IMR-90 (cell line): ENCODE results near the gene CMSS1. TPM values are rescaled to one million over a fixed set of nuclear protein-coding genes. Genes with fewer than 3 reads are reported as not detected.

Experiments
- ATAC-seq: fragments of 200-7000 bp; cut with Tn5 transposase; 2 replicates; pipeline ENCODE4 v1.9.1; 2020; ENCODE audit warnings: low read depth, mild to moderate bottlenecking, moderate library complexity
- BruUV-seq: library from RNA; stranded (reverse); fragments of 400-500 nt; replicated peaks from 2 replicates; lab custom pipeline; 2021; lab: Mats Ljungman, UMichigan
- CTCF ChIA-PET: fragments of 300-600 bp; formaldehyde crosslinking; extraction: SDS; loops from one replicate; lab custom pipeline; 2021; ENCODE audit warnings: antibody characterized with exemption; lab: Yijun Ruan, JAX
- POLR2A ChIA-PET: fragments of 300-600 bp; sonication (Branson Sonifier 250); formaldehyde crosslinking; loops from one replicate; lab custom pipeline; 2022; ENCODE audit warnings: antibody characterized with exemption; ENCODE audit not compliant: unreplicated experiment; lab: Charles Lee
- DNase-seq: peaks from one replicate; pipeline ENCODE4 v3.0.0; 2013
- H2AFZ ChIP-seq: replicated peaks from 2 replicates; pipeline ENCODE3; 2013; ENCODE audit warnings: low read length, mild to moderate bottlenecking; ENCODE audit not compliant: poor library complexity
- H2AK5ac ChIP-seq: 2 replicates; pipeline ENCODE4 v1.6.1; 2013; ENCODE audit warnings: low read depth, low read length, inconsistent platforms
- H2AK9ac ChIP-seq: replicated peaks from 2 replicates; pipeline ENCODE3; 2013; ENCODE audit warnings: mild to moderate bottlenecking, low read depth, low read length, moderate library complexity; ENCODE audit not compliant: poor library complexity
- H2BK120ac ChIP-seq: 2 replicates; pipeline ENCODE4 v1.6.1; 2013; ENCODE audit warnings: low read depth, low read length, inconsistent platforms
- H2BK15ac ChIP-seq: 3 replicates; pipeline ENCODE4 v1.6.1; 2013; ENCODE audit warnings: low read depth, low read length, inconsistent platforms
- H2BK20ac ChIP-seq: 2 replicates; pipeline ENCODE4 v1.6.1; 2013; ENCODE audit warnings: low read depth, mild to moderate bottlenecking, inconsistent platforms, low read length, moderate library complexity
- H2BK5ac ChIP-seq: 2 replicates; pipeline ENCODE4 v1.6.1; 2013; ENCODE audit warnings: mild to moderate bottlenecking, low read depth, low read length, inconsistent platforms; ENCODE audit not compliant: poor library complexity, severe bottlenecking
- H3K14ac ChIP-seq: replicated peaks from 2 replicates; pipeline ENCODE4 v1.6.1; 2013; ENCODE audit warnings: low read depth, low read length, inconsistent platforms
- H3K18ac ChIP-seq: 2 replicates; pipeline ENCODE4 v1.6.1; 2013; ENCODE audit warnings: low read depth, low read length, control low read depth
- H3K23ac ChIP-seq: 2 replicates; pipeline ENCODE4 v1.6.1; 2013; ENCODE audit warnings: low read depth, low read length, inconsistent platforms
- H3K27ac ChIP-seq: 2 replicates; pipeline ENCODE4 v1.5.1; 2013; ENCODE audit warnings: mild to moderate bottlenecking, control low read depth, low read length; ENCODE audit not compliant: insufficient read depth
- H3K27me3 ChIP-seq: 2 replicates; pipeline ENCODE4 v1.6.1; 2013; ENCODE audit warnings: low read length; ENCODE audit not compliant: control insufficient read depth, insufficient read depth
- H3K36me3 ChIP-seq: 2 replicates; pipeline ENCODE4 v1.6.1; 2013; ENCODE audit warnings: low read length, mixed read lengths; ENCODE audit not compliant: control insufficient read depth, insufficient read depth
- H3K4ac ChIP-seq: 2 replicates; pipeline ENCODE4 v1.6.1; 2013; ENCODE audit warnings: low read depth, low read length, inconsistent platforms
- H3K4me1 ChIP-seq: 2 replicates; pipeline ENCODE4 v1.6.1; 2013; ENCODE audit warnings: low read length, mixed read lengths; ENCODE audit not compliant: control insufficient read depth, insufficient read depth
- H3K4me2 ChIP-seq: 2 replicates; pipeline ENCODE4 v1.6.1; 2013; ENCODE audit warnings: low read depth, mild to moderate bottlenecking, control low read depth, low read length, moderate library complexity
- H3K4me3 ChIP-seq: 2 replicates; pipeline ENCODE4 v1.5.1; 2013; ENCODE audit warnings: low read depth, mild to moderate bottlenecking, control low read depth, low read length, moderate library complexity; ENCODE audit not compliant: insufficient read depth
- H3K56ac ChIP-seq: 2 replicates; pipeline ENCODE4 v1.6.1; 2013; ENCODE audit warnings: low read length, inconsistent platforms; ENCODE audit not compliant: insufficient read depth; ENCODE audit errors: extremely low read depth
- H3K79me1 ChIP-seq, 2 experiments: 2 replicates each; pipeline ENCODE4 v1.6.1; 2013; ENCODE audit warnings: low read length in 2 of 2, inconsistent platforms in 1 of 2, low read depth in 1 of 2
- H3K9ac ChIP-seq: 2 replicates; pipeline ENCODE4 v1.6.1; 2013; ENCODE audit warnings: low read depth, low read length, control low read depth
- H3K9me1 ChIP-seq: 2 replicates; pipeline ENCODE4 v1.6.1; 2013; ENCODE audit warnings: low read length, inconsistent platforms; ENCODE audit not compliant: insufficient read depth
- H3K9me3 ChIP-seq: 2 replicates; pipeline ENCODE4 v1.6.1; 2013; ENCODE audit warnings: low read length; ENCODE audit not compliant: control insufficient read depth, insufficient read depth
- H4K20me1 ChIP-seq: 2 replicates; pipeline ENCODE4 v1.6.1; 2013; ENCODE audit warnings: low read length, inconsistent platforms; ENCODE audit not compliant: insufficient read depth
- H4K5ac ChIP-seq: 2 replicates; pipeline ENCODE4 v1.6.1; 2013; ENCODE audit warnings: mild to moderate bottlenecking, low read depth, low read length, control low read depth
- H4K8ac ChIP-seq, 2 experiments: 2 replicates each; pipeline ENCODE4 v1.6.1; 2013; ENCODE audit warnings: low read depth in 2 of 2, low read length in 2 of 2, control low read depth in 1 of 2, inconsistent platforms in 1 of 2
- H4K91ac ChIP-seq: 2 replicates; pipeline ENCODE4 v1.6.1; 2013; ENCODE audit warnings: low read depth, low read length, inconsistent platforms; ENCODE audit not compliant: insufficient read depth
- BHLHE40 ChIP-seq: fragments of 150-350 bp; IDR thresholded peaks from 2 replicates; pipeline ENCODE4 v1.6.1; 2016; ENCODE audit warnings: mild to moderate bottlenecking, low read depth, low read length
- CEBPB ChIP-seq: IDR thresholded peaks from 2 replicates; pipeline ENCODE4 v1.6.1; 2012; ENCODE audit warnings: low read depth, low read length, improper control_type of control experiment
- CHD1 ChIP-seq: IDR thresholded peaks from 2 replicates; pipeline ENCODE4 v1.6.1; 2012; ENCODE audit warnings: low read depth, low read length, improper control_type of control experiment
- CTCF ChIP-seq: conservative IDR thresholded peaks from 2 replicates; pipeline ENCODE4 v1.5.1; 2012; ENCODE audit warnings: mild to moderate bottlenecking, low read depth, low read length, improper control_type of control experiment
- ELK1 ChIP-seq: fragments of 150-350 bp; IDR thresholded peaks from 2 replicates; pipeline ENCODE4 v1.6.1; 2016; ENCODE audit warnings: low read depth, mild to moderate bottlenecking, low read length, moderate library complexity, borderline replicate concordance
- FOS ChIP-seq: fragments of 150-350 bp; IDR thresholded peaks from 2 replicates; pipeline ENCODE4 v1.6.1; 2016; ENCODE audit warnings: low read depth, low read length
- MAFK ChIP-seq: IDR thresholded peaks from 2 replicates; pipeline ENCODE4 v1.6.1; 2012; ENCODE audit warnings: low read depth, low read length, improper control_type of control experiment
- MAZ ChIP-seq: IDR thresholded peaks from 2 replicates; pipeline ENCODE4 v1.6.1; 2012; ENCODE audit warnings: low read depth, mild to moderate bottlenecking, low read length, improper control_type of control experiment, moderate library complexity, borderline replicate concordance
- MXI1 ChIP-seq: IDR thresholded peaks from 2 replicates; pipeline ENCODE4 v1.6.1; 2012; ENCODE audit warnings: low read depth, mild to moderate bottlenecking, low read length, moderate library complexity, borderline replicate concordance
- NFE2L2 ChIP-seq: fragments of 150-350 bp; IDR thresholded peaks from 2 replicates; pipeline ENCODE4 v1.6.1; 2016; ENCODE audit warnings: low read depth, mild to moderate bottlenecking, low read length
- POLR2A ChIP-seq: IDR thresholded peaks from 2 replicates; pipeline ENCODE4 v1.6.1; 2012; ENCODE audit warnings: mild to moderate bottlenecking, low read depth, low read length
- RAD21 ChIP-seq: IDR thresholded peaks from 2 replicates; pipeline ENCODE4 v1.6.1; 2012; ENCODE audit warnings: low read length, improper control_type of control experiment
- RCOR1 ChIP-seq: IDR thresholded peaks from 2 replicates; pipeline ENCODE4 v1.6.1; 2012; ENCODE audit warnings: mild to moderate bottlenecking, low read length, improper control_type of control experiment; ENCODE audit not compliant: insufficient replicate concordance
- RFX5 ChIP-seq: IDR thresholded peaks from 2 replicates; pipeline ENCODE4 v1.8.0; 2012; ENCODE audit warnings: low read depth, mild to moderate bottlenecking, low read length, moderate library complexity
- SMC3 ChIP-seq: fragments of 150-350 bp; IDR thresholded peaks from 2 replicates; pipeline ENCODE4 v1.6.1; 2016; ENCODE audit warnings: low read depth, mild to moderate bottlenecking, antibody characterized with exemption, low read length, moderate library complexity
- USF2 ChIP-seq: fragments of 150-350 bp; IDR thresholded peaks from 2 replicates; pipeline ENCODE4 v1.6.1; 2017; ENCODE audit warnings: mild to moderate bottlenecking, antibody characterized with exemption, low read length, low read depth
- WGBS, 2 experiments: methylation state at CpG; one replicate each; pipeline versions ENCODE4 v1.1.5 to v1.1.7; 2013; ENCODE audit warnings: missing lambda C conversion rate in 2 of 2; ENCODE audit not compliant: insufficient read length in 1 of 2; ENCODE audit errors: extremely low coverage in 2 of 2; 5-methylcytosine and 5-hydroxymethylcytosine counted together
- dilution Hi-C: fragments of 300-500 bp; cut with HindIII; formaldehyde crosslinking; loops from one replicate; pipeline ENCODE4 v1.14.3; 2018; ENCODE audit warnings: low sequenced_read_pairs; ENCODE audit not compliant: unreplicated experiment
- in situ Hi-C: fragments of 300-500 bp; cut with MboI; formaldehyde crosslinking; loops from 3 replicates; pipeline ENCODE4 v1.14.3; 2019; ENCODE audit warnings: low sequenced_read_pairs, inconsistent platforms, mixed read lengths
- intact Hi-C: fragments of 100-400 bp; cut with micrococcal nuclease; formaldehyde crosslinking; loops from 2 replicates; pipeline ENCODE4 v1.10.0; 2022
- polyA plus RNA-seq, 3 experiments: library from polyadenylated mRNA; depleted of rRNA; stranded (reverse); fragments of >200 nt; gene quantifications; 2 replicates each; pipeline ENCODE4 v1.2.3, GENCODE V29; 2012; ENCODE audit warnings: low replicate concordance in 1 of 3
- total RNA-seq: library from RNA; depleted of rRNA; stranded (reverse); fragments of >200 nt; gene quantifications from 2 replicates; pipeline ENCODE4 v1.2.3, GENCODE V29; 2012

The CMSS1 gene
- total and polyA plus RNA-seq, 2 of the 4 experiments (the other 2 are of a cell fraction): 12.5 to 13.6 TPM

GRCh38 chr3:100030914-100031425 lies 213.3 kb downstream of the CMSS1 start:
- H3K14ac ChIP-seq: peak overlapping the region; percentile 74; the same call in 1 of the 2 replicates
- H4K8ac ChIP-seq: no peak overlapping the region
- no peak overlapping the region for H2AK9ac ChIP-seq
- in situ Hi-C loops: no loop called here
- H2BK120ac ChIP-seq: no peak overlapping the region
- H3K4me3 ChIP-seq: no peak overlapping the region
- ChIA-PET POLR2A (no interaction called here), CTCF (no interaction called here)
- H3K79me1 ChIP-seq: no peaks in the 10 kb centered on the region
- H4K5ac ChIP-seq: no peak overlapping the region; the same call in 1 of the 2 replicates
- no peak overlapping the region for H3K9ac ChIP-seq
- no peaks in the 10 kb centered on the region for H3K9me3 ChIP-seq
- peaks cover 2% of the 10 kb centered on the region; the same call in 1 of the 2 replicates for H3K4me1 ChIP-seq
- H3K18ac ChIP-seq: peak overlapping the region; percentile 52; the same call in 1 of the 2 replicates
- no peak overlapping the region for H3K4me2 ChIP-seq
- no peak overlapping the region for H3K56ac ChIP-seq
- dilution Hi-C loops: no loop called here
- ATAC-seq: no peak
- H3K36me3 ChIP-seq: no peaks in the 10 kb centered on the region
- TF ChIP-seq BHLHE40: no peak
- TF ChIP-seq RAD21: no peak
- no peak for TF ChIP-seq MAZ
- TF ChIP-seq USF2: no peak
- TF ChIP-seq FOS: no peak
- TF ChIP-seq CTCF: no peak
- TF ChIP-seq RFX5: no peak
- TF ChIP-seq NFE2L2: no peak
- TF ChIP-seq MXI1: no peak
- TF ChIP-seq RCOR1: no peak
- no peak for TF ChIP-seq POLR2A
- no peak for TF ChIP-seq SMC3
- no peak for TF ChIP-seq CHD1
- TF ChIP-seq CEBPB: no peak
- TF ChIP-seq ELK1: no peak
- no peak for TF ChIP-seq MAFK
- no peak overlapping the region for H2AFZ ChIP-seq
- BruUV-seq: no TSS peak
- H4K20me1 ChIP-seq: no peaks in the 10 kb centered on the region; the same call in 1 of the 2 replicates
- H3K23ac ChIP-seq: no peak overlapping the region
- no peaks in the 10 kb centered on the region for H3K9me1 ChIP-seq
- H3K27ac ChIP-seq: no peak overlapping the region
- DNase-seq: no peak
- H4K91ac ChIP-seq: 0 out of 2 replicates have a peak overlapping the region, but pooled peaks have one; percentile 20
- no peak overlapping the region for H2BK5ac ChIP-seq
- peak overlapping the region; percentile 20; the same call in 1 of the 2 replicates for H3K4ac ChIP-seq
- no peaks in the 10 kb centered on the region for H3K27me3 ChIP-seq
- no CpG with 5 or more reads among the region's 1 CpG for WGBS, 2 experiments
- H2BK20ac ChIP-seq: peak overlapping the region; percentile 9; the same call in 1 of the 2 replicates
- no peak overlapping the region for H2AK5ac ChIP-seq
- 0 out of 3 replicates have a peak overlapping the region, but pooled peaks have one; percentile 29 for H2BK15ac ChIP-seq
- intact Hi-C loops: no loop called here
